ENCODE results near the gene ARHGAP45. TPM values are rescaled to one million over a fixed set of nuclear protein-coding genes. Genes with fewer than 3 reads are reported as not detected.

Gene ARHGAP45
- total and polyA plus RNA-seq, 9 of the 15 experiments (the other 6 are each of a cell fraction or from before 2014, with no cell fraction given): 0.08 to 22.1 (median 4.2) TPM

DNA sequence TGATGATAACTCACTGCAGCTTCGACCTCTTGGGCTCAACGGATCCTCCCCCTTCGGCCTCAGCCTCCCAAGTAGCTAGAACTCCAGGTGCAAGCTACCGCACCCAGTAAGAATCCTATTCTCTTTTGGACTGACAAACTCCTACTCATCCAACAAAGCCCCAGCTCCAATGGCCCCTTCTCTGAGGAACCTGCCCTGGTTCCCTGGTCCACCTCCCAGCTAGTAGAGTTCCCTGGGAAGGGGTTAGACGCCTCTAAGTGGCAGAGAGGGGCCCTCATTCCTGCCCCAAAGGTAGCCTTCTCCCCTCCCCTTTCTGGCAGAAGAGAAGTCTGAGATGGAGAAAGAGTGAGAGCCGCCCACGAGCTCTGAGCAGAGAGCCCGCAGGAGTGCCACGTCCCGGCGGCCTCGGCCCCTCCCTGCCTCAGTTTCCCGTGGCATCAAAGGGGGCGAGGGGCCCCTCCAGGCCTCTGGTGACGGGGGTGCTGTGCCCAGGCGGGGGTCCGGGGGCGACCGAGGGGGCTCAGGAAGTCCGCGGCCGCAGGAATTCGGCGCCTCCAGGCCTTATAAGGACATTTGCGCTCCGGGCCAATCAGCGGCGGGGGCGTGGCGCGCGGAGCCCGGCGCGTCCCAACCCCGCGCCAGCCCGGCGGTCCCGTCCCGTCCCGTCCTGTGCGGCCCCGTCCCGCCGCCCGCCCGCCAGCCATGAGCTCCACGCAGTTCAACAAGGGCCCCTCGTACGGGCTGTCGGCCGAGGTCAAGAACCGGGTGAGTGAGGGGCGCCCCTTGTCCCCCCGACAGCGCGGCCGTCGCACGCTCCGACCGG, 40.8 kb upstream of the ARHGAP45 start, which contains the start of gene CNN2 (continued):
- TF ChIP-seq ZBTB40 (IDR thresholded peaks at IDR 0.05) (no peak), ZBTB40 (CRISPR knock-in tag; IDR thresholded peaks at IDR 0.05) (no peak), CTCF (IDR thresholded peaks at IDR 0.05 in 2 of 3, conservative IDR thresholded peaks at IDR 0.05 in 1 of 3; ENCODE audit: insufficient read depth in 2 of 3, low read depth in 1 of 3, low read length in 3 of 3) (no peak), HLTF (IDR thresholded peaks at IDR 0.05) (no peak), EP400 (IDR thresholded peaks at IDR 0.05) (peak; percentile 68), THAP12 (CRISPR knock-in tag; IDR thresholded peaks at IDR 0.05) (0 out of 2 replicates have a peak, but pooled peaks have one; percentile 34), ZNF830 (CRISPR knock-in tag; IDR thresholded peaks at IDR 0.05) (no peak), MEIS2 (IDR thresholded peaks at IDR 0.05; ENCODE audit: partially characterized antibody) (no peak), SREBF1 (IDR thresholded peaks at IDR 0.05; ENCODE audit: borderline replicate concordance, low read depth, low read length) (no peak), GABPA (tag; conservative IDR thresholded peaks at IDR 0.05; ENCODE audit: low read depth) (0 out of 2 replicates have a peak, but pooled peaks have one; percentile 38), NFXL1 (CRISPR knock-in tag; IDR thresholded peaks at IDR 0.05) (no peak)
- TF ChIP-seq, protein P1, sequence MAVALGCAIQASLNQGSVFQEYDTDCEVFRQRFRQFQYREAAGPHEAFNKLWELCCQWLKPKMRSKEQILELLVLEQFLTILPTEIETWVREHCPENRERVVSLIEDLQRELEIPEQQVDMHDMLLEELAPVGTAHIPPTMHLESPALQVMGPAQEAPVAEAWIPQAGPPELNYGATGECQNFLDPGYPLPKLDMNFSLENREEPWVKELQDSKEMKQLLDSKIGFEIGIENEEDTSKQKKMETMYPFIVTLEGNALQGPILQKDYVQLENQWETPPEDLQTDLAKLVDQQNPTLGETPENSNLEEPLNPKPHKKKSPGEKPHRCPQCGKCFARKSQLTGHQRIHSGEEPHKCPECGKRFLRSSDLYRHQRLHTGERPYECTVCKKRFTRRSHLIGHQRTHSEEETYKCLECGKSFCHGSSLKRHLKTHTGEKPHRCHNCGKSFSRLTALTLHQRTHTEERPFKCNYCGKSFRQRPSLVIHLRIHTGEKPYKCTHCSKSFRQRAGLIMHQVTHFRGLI (CRISPR knock-in tag; IDR thresholded peaks at IDR 0.05): no peak
